Stimulated activated CD8-positive, alpha-beta memory T cell treated with anti-CD3 and anti-CD28 coated beads, Interleukin-15, amount 100 ng/mL, for 1 hour (primary cell): ENCODE data around the gene FRMD5.
"Not testable (repeated sequence)": the region's sequence is repeated elsewhere in the genome, so short reads cannot be mapped to it uniquely, and the experiment has no call there.

ENCODE experiments used
- DNase-seq: peaks from one replicate; pipeline ENCODE4 v3.0.0-alpha.2; 2020; ENCODE audit warnings: low read depth

FRMD5 gene

DNA sequence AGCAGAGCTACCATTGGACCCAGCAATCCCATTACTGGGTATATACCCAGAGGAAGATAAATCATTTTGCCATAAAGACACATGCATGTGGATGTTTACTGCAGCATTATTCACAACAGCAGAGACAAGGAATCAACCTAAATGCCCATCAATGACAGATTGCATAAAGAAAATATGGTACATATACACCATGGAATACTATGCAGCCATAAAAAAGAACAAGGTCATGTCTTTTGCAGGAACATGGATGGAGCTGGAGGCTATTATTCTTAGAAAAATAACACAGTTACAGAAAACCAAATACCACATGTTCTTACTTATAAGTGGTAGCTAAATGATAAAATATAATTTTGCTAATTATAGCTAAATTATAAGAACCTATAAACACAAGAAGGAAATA lies 162.3 kb downstream of the FRMD5 start:
- DNase-seq, result not testable (repeated sequence)

DNA sequence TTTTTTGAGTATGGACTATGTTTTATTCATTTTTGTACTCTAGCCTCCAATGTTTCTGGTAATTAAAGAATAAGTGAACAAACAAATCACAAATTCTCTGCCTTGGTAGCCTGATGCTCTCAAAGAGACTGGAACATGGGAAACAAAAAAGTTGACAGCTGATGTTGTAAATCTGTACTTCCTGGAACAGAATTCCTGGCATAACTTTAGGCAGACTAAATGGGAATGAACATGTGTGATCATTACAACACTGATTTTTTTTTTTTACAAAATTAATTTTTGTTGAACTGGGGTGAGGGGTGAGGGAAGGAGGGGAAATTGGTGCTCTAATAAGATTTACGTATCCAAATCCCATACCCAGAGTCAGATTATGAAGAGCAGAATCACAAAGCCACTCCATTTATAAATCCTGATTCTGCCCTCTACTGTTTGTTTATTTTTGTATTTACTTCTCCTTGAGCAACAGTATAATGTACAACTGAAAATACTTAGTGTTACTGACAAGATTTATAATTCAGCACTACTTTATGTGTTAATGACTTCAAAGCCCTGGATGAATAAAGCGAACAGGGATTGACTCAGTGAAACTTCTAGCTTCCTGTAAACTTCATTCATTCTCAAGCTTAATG lies 165.0 kb downstream of the FRMD5 start:
- no peak for DNase-seq

- no peak for DNase-seq
Observed at GRCh38 chr15:44029003-44029402, 166.1 kb downstream of the FRMD5 start.

DNA sequence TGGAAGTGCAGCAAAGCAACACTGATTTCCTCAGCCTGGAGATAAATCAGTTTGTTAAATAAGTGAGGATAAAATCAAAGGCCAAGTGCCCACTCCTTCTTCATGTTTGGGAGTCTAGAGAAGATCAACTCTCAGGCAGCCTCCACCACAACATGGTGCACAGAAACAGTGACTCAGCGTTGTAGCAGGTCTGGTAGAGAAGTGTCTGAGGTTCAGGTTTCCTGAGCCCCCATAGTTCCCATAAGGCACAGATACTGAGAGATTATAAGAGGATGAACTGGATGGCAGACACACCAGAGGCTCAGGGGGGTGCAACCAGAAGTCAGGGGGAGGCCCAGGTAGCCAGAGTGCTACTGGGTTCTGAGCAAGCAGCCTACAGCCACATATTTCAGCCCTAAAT lies 166.7 kb downstream of the FRMD5 start:
- no peak for DNase-seq

- no peak for DNase-seq
Observed at GRCh38 chr15:44024155-44024554, 170.9 kb downstream of the FRMD5 start.

DNA sequence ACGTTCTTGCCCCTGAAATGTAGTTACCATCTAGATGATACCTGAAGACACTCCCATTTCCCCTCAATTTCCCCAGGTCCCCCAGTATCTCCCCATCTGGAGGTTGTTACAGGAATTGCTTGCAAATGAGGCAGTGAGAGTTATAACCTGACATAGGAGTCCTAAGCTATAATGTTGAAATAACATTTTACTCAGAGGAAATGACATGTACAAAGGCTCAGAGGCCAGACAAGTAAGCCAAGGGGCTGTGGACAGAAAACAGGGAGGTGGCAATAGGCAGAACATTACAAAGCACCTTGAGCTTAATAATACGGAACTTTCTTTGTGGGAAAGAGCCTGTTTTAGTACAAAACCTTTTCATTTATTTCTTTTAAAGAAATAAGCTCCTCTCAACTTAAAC lies 171.9 kb downstream of the FRMD5 start:
- no peak for DNase-seq

DNA sequence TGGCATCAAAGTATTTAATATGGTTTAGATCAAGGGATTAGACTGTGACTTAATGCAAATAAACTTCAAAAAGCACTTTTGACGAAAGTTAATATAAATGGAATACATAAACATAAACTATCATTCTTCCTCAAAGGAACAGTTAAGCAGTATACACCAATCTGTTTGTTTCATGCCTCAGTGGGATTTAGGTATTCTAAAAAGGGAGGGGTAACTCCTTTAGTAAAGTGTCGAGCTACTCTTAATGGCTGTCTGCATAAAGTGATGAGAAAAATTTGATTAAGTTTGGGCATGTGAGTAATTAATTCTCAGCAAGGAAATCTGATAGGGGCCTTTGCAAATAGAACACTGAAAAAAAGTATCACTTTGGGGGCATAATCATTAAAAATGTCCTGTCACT lies 176.9 kb downstream of the FRMD5 start:
- no peak for DNase-seq

DNA sequence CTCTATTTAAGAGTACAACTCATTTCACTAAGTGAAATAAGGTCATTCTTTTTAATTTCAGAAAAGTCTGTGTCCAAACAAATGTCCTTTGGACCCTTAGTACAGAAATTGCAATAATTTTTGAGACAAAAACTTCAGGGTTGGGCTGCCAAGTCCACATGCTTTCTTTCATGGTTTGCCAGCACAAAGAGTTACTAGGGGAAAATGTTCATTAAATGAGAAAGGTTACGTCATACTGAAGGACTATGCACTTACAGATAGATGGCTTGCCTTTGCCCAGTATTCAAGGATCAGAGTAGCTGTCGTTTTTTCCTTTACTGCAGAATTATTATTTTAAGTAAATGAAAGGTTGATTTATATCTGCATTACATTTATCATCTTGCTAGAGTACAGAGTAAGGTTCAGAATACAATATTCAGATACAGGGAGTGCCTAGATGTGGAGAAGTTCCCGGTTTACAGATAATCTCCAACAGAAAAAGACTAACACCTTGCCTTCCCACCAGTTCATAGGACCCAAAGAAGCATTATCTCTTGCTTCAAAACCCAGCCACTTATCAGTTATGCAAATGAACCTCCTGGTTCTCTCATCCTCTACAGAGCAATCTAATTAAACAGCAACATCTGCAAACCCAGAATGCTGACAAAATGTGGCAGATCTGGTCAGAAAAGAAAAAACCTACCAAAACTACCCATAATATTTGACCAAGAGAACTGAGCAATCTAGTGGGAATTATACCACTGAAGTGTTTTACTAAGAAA lies 179.3 kb downstream of the FRMD5 start:
- DNase-seq, result no peak

DNA sequence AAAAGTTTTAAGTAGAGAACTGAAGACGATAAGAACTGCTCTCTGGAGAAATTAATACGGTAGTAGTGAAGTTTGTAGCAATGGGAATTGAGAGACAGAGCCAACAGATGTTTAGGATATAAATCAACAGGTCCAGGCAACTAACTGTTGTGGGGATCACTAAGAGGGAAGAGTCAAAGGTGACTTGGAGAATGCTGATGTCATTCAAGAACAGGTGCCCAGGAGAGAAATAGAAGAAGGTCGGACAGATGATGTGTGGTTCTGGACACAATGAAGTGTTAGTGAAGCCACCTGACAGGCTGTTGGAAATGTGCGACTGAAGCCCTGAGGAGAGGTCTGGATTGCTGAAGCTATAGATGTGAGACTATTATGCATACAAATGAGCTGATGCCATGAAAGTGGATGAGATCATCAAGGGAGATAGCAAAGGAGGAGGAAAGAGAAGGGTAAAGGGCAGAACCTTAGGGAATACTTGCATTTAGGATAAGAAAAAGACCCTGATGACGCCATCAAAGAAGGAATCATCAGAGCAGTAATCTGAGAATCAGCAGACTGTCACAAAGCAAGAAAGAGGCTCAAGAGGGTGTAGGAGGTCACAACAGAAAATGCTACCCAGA lies 183.7 kb downstream of the FRMD5 start:
- DNase-seq, result no peak

DNA sequence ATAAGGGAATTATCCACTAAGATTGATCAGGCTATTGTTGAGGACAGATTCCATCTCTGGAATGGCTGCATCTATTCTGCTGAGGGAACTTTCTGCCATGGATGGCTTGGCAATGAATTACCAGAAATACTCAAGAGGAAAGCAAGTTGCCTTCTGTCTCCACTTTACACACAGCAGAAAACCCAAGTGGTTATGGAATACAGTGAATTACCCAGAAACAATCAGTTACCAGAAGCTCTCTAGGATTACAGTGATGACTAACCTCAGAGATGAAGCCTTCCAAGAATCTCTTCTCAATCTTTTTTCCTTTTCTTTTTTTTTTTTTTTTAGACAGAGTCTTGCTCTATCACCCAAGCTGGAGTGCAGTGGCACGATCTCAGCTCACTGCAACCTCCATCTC lies 185.0 kb downstream of the FRMD5 start:
- DNase-seq, result no peak

DNA sequence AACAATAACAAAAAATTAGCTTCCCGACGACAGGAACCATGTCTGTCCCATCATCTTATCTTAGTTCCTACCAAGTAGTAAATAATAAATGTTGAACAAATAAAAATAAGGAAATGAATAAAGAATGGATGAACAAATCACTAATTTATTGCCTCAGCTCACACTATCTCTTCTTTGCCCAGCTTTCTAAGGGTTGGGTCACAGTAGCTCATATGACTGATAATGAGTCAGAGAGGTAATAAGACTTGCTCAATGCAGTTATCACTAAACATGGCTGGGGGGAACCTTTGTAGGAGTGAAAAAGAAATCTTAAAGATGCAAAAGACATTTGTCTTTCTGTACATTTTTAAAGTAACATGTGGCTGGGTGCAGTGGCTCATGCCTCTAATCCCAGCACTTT lies 186.0 kb downstream of the FRMD5 start:
- DNase-seq, result no peak

- DNase-seq, result not testable (repeated sequence)
Observed at GRCh38 chr15:44000248-44000647, 194.8 kb downstream of the FRMD5 start.

GRCh38 chr15:43998607-43999006 lies 196.5 kb downstream of the FRMD5 start:
- no peak for DNase-seq

GRCh38 chr15:43991206-43991605 lies 203.9 kb downstream of the FRMD5 start:
- DNase-seq, result no peak

DNA sequence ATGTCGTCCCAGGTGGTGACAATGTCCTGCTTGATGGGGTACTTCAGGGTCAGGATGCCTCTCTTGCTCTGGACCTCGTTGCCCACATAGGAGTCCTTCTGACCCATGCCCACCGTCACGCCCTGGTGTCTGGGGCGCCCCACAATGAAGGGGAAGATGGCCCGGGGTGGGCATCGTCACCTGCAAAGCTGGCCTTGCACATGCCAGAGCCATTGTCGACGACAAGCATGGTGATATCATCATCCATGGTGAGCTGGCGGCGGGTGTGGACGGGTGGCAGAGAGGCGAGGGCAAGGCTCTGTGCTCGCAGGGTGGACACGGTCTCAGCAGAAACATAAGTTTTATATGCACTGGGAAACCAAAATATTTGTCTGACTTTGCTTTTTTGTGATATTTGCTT lies 205.1 kb downstream of the FRMD5 start:
- no peak for DNase-seq

DNA sequence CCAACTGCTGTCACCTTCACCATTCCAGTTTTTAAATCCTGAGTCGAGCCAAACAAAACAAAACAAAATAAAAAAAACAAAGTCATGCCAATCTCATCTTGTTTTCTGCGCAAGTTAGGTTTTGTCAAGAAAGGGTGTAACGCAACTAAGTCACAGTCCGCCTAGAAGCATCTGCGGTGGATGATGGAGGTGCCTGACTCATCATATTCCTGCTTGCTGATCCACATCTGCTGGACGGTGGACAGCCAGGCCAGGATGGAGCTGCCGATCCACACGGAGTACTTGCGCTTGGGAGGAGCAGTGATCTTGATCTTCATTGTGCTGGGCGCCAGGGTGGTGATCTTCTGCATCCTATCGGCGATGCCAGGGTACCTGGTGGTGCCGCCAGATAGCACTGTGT lies 206.2 kb downstream of the FRMD5 start:
- DNase-seq, result no peak

DNA sequence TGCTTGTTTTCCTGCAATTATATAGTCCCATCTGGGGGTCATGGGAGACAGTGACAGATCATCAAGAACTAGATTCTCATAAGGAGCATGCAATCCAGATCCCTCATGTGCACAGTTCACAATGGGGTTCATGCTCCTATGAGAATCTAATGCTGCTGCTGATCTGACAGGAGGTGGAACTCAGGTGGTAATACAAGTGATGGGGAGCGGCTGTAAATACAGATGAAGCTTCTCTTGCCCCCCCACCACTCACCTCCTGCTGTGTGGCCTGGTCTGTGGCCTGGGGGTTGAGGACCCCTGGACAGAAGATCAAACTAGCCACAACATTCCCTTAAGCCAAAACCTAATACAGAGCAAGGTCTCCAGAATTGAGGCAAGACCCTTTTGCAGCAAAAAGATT lies 207.1 kb downstream of the FRMD5 start:
- DNase-seq, result no peak

DNA sequence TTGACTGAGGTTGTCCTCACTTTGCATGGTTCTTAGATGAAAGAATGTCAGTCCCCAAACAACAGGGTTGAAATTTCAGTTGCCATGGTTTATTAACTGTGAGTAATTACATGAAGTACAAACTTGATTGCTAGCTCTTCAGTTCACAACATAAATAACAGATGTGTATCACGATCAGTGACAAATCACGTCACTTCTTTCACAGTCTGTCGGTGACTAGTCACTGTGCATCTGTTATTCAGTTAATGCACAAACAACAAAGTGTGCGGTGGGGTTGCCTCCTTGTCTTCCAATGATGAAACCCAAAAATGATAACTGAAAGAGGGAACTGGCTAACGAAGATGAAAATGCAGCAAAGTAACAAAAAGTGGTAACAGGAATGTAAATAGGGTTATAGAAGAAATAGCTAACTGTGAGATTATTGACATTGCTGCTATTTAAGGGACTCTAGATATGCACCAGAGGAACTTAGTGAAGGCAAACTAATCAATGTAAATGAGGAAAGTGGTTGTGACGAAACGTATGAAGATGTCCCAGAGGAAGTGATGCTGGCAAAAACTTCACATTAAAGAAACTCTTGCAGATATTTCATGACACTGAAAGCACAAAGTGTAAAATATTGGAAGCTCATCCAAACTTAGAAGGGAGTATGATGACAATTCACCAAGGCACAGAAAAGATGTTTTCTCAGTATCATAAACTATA lies 208.9 kb downstream of the FRMD5 start:
- DNase-seq, result no peak

DNA sequence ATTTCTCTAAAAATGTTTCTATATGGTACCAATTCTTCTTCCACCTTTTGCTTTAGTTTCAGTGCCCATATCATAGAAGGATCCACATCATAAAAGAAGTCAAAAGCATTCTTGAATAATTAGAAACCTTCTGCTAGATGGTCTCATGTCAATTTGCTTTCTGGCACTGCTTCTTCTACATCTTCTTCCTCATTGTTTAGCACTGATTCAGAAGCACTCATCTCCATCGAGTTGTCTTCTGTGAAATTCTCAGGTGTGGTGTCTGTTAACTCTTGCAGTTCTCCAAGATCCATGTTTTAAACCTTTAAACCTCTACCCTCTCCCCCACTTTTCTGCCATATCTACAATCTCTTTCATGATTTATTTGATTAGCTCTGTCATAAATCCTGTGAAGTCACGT lies 213.5 kb downstream of the FRMD5 start:
- DNase-seq, result no peak

- no peak for DNase-seq
Observed at GRCh38 chr15:43977072-43977884, 217.8 kb downstream of the FRMD5 start.

DNA sequence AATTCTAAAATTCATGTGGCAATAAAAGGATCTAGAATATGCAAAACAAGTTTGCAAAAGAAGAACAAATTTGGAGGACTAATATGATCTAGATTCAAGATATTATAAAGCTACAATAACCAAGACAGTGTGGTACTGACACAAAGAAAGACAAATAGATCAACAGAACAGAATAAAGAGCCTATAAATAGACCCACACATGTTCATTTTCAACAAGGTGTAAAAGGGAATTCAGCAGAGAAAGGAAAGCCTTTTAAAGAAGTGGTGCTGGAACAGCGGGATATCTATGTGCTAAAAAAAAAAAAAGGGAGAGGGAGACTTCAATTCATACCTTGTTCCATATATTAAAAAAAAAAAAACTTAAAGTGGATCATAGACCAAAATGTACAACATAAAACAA lies 219.3 kb downstream of the FRMD5 start:
- DNase-seq, result no peak

DNA sequence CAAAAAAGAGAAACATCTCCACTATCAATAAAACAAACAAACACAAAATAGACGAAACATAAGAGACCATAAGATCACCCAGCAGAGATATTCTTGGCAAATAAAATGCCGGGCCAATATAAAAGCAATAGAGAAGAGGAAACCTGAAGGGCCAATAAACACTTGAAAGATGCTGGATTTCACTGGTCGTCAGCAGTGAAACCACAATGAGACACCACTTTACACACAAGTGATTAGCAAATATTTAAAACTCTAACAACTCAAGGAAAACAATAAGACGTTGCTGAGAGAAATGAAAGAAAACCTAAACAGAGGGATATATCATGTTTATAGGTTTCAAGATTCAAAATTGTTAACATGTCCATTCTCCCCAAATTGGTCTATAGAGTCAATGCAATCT lies 219.7 kb downstream of the FRMD5 start:
- DNase-seq, result no peak
